Measurements from ENCODE around the gene PRKG2.

- no peak for TF ChIP-seq POLR2A (IDR thresholded peaks at IDR 0.05; ENCODE audit: low read depth, low read length)
- TF ChIP-seq TAF1 (IDR thresholded peaks at IDR 0.05; ENCODE audit: borderline replicate concordance, low read depth, low read length) = no peak
Measured at GRCh38 chr4:81137446-81137845, 77.6 kb downstream of the PRKG2 start.

Measured in GM12892 (cell line).